Measurements from ENCODE around the gene IFNGR1. TPM values are rescaled to one million over a fixed set of nuclear protein-coding genes. Genes with fewer than 3 reads are reported as not detected.

IFNGR1 gene
- total RNA-seq, 1 donor from 2014 or later, result 58.3 TPM

GRCh38 chr6:137192821-137193220, 26.4 kb downstream of the IFNGR1 start:
- Mint-ChIP-seq H3K27me3 (ENCODE audit: unreplicated experiment) (no peaks in the 10 kb centered on the region), H3K27ac (ENCODE audit: unreplicated experiment) (no peak overlapping the region), H3K36me3 (ENCODE audit: low read depth, unreplicated experiment) (peaks cover 9% of the 10 kb centered on the region), H3K4me3 (ENCODE audit: unreplicated experiment) (no peak overlapping the region), H3K9me3 (ENCODE audit: unreplicated experiment) (peaks cover 5% of the 10 kb centered on the region), H3K4me1 (ENCODE audit: unreplicated experiment) (no peaks in the 10 kb centered on the region)
- no peak for DNase-seq (ENCODE audit: low spot score)
- TF ChIP-seq CTCF (IDR thresholded peaks at IDR 0.05; ENCODE audit: unreplicated experiment), result no peak

GRCh38 chr6:137191670-137192069, 27.5 kb downstream of the IFNGR1 start:
- Mint-ChIP-seq H3K4me3 (ENCODE audit: unreplicated experiment) (no peak overlapping the region), H3K27ac (ENCODE audit: unreplicated experiment) (no peak overlapping the region), H3K36me3 (ENCODE audit: low read depth, unreplicated experiment) (peaks cover under 1% of the 10 kb centered on the region), H3K27me3 (ENCODE audit: unreplicated experiment) (no peaks in the 10 kb centered on the region), H3K9me3 (ENCODE audit: unreplicated experiment) (peaks cover 5% of the 10 kb centered on the region), H3K4me1 (ENCODE audit: unreplicated experiment) (no peaks in the 10 kb centered on the region)
- no peak for DNase-seq (ENCODE audit: low spot score)
- TF ChIP-seq CTCF (IDR thresholded peaks at IDR 0.05; ENCODE audit: unreplicated experiment), result no peak

GRCh38 chr6:137191236-137191635, 27.9 kb downstream of the IFNGR1 start:
- Mint-ChIP-seq H3K36me3 (ENCODE audit: low read depth, unreplicated experiment) (peaks cover 4% of the 10 kb centered on the region), H3K9me3 (ENCODE audit: unreplicated experiment) (peaks cover 5% of the 10 kb centered on the region), H3K4me1 (ENCODE audit: unreplicated experiment) (no peaks in the 10 kb centered on the region), H3K27me3 (ENCODE audit: unreplicated experiment) (no peaks in the 10 kb centered on the region), H3K27ac (ENCODE audit: unreplicated experiment) (no peak overlapping the region), H3K4me3 (ENCODE audit: unreplicated experiment) (no peak overlapping the region)
- DNase-seq (ENCODE audit: low spot score), result no peak
- TF ChIP-seq CTCF (IDR thresholded peaks at IDR 0.05; ENCODE audit: unreplicated experiment), result no peak

- Mint-ChIP-seq H3K27ac (ENCODE audit: unreplicated experiment) (no peak overlapping the region), H3K9me3 (ENCODE audit: unreplicated experiment) (peaks cover 9% of the 10 kb centered on the region), H3K4me3 (ENCODE audit: unreplicated experiment) (no peak overlapping the region), H3K4me1 (ENCODE audit: unreplicated experiment) (no peaks in the 10 kb centered on the region), H3K36me3 (ENCODE audit: low read depth, unreplicated experiment) (peaks cover 6% of the 10 kb centered on the region), H3K27me3 (ENCODE audit: unreplicated experiment) (no peaks in the 10 kb centered on the region)
- no peak for TF ChIP-seq CTCF (IDR thresholded peaks at IDR 0.05; ENCODE audit: unreplicated experiment)
- no peak for DNase-seq (ENCODE audit: low spot score)
Measured at GRCh38 chr6:137190583-137191094, 28.5 kb downstream of the IFNGR1 start.

GRCh38 chr6:137188855-137189254, 30.3 kb downstream of the IFNGR1 start:
- Mint-ChIP-seq H3K27me3 (ENCODE audit: unreplicated experiment) (no peaks in the 10 kb centered on the region), H3K4me1 (ENCODE audit: unreplicated experiment) (no peaks in the 10 kb centered on the region), H3K9me3 (ENCODE audit: unreplicated experiment) (peaks cover 12% of the 10 kb centered on the region), H3K27ac (ENCODE audit: unreplicated experiment) (no peak overlapping the region), H3K4me3 (ENCODE audit: unreplicated experiment) (no peak overlapping the region), H3K36me3 (ENCODE audit: low read depth, unreplicated experiment) (peaks cover 10% of the 10 kb centered on the region)
- DNase-seq (ENCODE audit: low spot score), result no peak
- TF ChIP-seq CTCF (IDR thresholded peaks at IDR 0.05; ENCODE audit: unreplicated experiment), result no peak
